Measurements from ENCODE around the gene LY86. TPM values are rescaled to one million over a fixed set of nuclear protein-coding genes. Genes with fewer than 3 reads are reported as not detected.

The LY86 gene
- not detected in 2 replicates for total RNA-seq

DNA sequence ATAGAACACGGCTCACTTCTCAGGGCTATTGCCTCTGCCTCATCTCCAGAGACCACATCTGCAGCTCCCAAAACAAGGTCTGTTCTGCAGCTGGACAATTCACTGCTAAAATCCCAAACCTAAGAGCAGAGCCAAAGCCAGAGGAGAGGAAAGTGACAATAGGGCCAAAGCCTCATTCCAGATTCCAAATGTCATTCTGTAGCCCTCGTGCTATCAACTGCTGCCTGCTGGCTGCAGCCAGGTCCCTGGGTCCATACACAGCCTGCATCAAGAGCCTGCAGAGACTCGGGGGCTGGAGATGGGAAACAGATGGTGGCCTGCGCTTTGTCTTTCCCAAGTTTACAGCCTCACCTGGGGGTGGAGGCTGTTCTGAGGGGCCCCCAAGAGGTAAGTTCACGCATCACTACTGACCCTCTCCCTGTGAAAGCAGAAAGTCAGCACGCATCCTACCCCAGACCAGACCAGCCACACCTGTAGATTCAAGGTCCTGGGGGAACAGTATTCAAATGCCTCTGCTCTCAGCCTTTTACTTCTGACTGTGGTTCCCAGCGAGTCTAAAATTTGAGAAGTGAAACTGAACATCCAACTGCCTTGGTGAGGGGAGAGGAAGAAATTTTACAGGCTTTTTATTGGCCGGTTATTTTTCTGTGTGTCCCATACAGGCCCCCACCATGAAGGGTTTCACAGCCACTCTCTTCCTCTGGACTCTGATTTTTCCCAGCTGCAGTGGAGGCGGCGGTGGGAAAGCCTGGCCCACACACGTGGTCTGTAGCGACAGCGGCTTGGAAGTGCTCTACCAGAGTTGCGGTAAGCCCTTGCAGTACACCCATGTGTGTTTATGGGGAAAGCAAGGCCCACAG, at the start of gene LY86:
Gene LY86, plus strand, starts transcription at position 657 of the 860 bp plus-strand sequence. Its CDS starts 15 bp downstream, at position 672.
- H3K4me3 ChIP-seq (ENCODE audit: low read depth, low read length) = no peak within 1 kb of the TSS
- DNase-seq (ENCODE audit: low read depth) = no peak
- TF ChIP-seq, protein P1, sequence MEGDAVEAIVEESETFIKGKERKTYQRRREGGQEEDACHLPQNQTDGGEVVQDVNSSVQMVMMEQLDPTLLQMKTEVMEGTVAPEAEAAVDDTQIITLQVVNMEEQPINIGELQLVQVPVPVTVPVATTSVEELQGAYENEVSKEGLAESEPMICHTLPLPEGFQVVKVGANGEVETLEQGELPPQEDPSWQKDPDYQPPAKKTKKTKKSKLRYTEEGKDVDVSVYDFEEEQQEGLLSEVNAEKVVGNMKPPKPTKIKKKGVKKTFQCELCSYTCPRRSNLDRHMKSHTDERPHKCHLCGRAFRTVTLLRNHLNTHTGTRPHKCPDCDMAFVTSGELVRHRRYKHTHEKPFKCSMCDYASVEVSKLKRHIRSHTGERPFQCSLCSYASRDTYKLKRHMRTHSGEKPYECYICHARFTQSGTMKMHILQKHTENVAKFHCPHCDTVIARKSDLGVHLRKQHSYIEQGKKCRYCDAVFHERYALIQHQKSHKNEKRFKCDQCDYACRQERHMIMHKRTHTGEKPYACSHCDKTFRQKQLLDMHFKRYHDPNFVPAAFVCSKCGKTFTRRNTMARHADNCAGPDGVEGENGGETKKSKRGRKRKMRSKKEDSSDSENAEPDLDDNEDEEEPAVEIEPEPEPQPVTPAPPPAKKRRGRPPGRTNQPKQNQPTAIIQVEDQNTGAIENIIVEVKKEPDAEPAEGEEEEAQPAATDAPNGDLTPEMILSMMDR (conservative IDR thresholded peaks at IDR 0.05; ENCODE audit: low read depth, low read length) = no peak

DNA sequence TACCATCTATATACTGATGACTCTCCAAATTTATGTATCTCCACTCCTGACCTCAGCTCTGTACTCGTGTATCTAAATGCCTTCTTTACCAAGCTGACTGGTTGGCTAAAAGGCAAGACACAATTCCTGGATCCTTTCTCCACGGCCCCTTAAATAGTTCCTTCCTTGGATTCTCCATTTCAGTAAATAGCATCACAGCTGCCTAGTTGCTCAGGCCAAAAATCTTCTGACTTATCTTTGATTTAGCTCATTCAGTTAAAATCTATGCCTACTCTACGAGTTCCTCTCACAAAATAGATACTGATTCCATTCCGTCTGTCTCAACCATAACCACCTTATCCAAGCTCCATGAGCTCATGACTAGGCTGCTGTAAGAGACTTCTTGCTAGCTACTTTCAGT, 49.5 kb upstream of the LY86 start:
- DNase-seq (ENCODE audit: low read depth) = no peak
- no peak overlapping the region for H3K4me3 ChIP-seq (ENCODE audit: low read depth, low read length)
- TF ChIP-seq, protein P1 (conservative IDR thresholded peaks at IDR 0.05; ENCODE audit: low read depth, low read length) = no peak

DNA sequence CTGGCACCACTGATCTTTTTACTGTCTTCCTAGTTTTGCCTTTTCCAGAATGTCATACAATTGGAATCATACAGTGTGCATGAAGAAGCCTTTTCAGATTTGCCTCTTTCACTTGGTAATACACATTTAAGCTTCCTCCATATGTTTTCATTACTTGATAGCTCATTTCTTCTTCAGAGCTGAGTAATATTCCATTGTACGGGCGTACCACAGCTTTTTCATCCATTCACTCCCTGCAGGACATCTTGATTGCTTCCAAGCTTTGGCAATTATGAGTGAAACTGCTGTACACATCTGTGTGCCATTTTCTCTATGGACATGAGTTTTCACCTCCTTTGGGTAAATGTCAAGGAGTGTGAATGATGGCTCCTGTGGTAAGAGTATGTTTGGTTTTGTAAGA, 46.2 kb upstream of the LY86 start:
- TF ChIP-seq, protein P1 (conservative IDR thresholded peaks at IDR 0.05; ENCODE audit: low read depth, low read length) = no peak
- no peak for DNase-seq (ENCODE audit: low read depth)
- no peak overlapping the region for H3K4me3 ChIP-seq (ENCODE audit: low read depth, low read length)

DNA sequence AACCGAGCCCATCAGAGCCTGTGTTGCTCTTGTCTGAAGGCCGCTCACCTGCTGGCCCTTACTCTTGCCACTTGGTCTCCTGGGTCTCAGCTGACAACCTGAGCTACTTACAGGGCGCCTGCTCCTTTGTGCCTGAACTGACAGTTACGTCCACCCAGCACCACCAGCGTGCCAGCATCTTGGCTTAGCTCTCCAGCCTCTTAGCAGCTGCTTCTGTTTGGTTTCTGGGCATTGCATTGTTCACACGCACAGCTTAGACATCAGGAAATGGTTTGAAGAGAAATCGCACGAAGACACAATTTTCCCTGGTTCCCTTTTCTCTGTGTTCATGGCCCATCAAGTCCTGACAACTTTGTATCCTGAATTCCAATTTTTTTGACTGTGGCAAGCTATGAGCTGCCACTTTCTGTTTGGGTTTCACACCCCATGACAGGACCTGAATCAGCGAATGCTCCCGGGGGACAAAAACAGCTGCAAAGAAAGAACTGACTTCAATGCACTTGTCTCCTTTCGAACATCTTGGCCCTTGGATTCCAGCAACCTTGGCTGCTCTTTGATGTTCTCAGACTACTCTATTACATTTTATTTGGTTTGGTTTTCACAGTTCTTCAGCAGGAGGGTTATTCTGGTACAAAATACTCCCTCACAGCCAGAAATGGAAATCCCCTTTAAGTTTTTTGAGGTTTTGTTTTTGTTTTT, 45.2 kb upstream of the LY86 start:
- TF ChIP-seq, protein P1 (conservative IDR thresholded peaks at IDR 0.05; ENCODE audit: low read depth, low read length) = no peak
- H3K4me3 ChIP-seq (ENCODE audit: low read depth, low read length) = no peak overlapping the region
- DNase-seq (ENCODE audit: low read depth) = no peak

DNA sequence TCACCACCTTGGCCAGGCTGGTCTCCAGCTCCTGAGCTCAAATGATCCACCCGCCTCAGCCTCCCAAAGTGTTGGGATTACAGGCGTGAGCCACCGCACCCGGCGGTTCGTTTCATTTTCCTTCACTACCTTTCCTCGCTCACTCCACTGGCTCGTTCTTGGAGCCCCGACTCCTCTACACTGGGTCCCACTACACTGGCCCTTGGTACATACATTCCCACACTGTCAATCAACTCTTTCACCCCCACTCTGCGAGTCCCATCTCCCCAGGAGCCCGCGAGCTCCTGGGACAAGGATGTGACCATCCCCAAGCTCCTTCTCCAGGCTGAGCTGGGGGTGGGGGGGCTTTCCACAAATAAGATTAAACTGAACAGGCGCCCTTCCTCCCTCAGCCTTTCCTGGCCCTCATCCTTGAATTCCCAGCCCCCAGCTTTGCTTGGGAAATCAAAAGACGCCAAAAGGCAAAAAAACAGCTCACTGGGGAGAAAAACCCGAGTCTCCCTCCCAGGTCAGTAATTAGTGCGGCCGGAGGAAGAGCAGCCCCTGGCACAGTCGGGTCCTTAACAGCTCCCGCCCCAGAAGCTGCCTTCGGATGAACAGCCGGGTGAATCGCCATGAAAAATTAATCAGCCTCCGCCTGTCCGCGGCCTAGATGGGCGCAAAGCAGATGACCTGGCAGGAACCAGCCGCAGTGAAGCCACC, 42.8 kb upstream of the LY86 start:
- TF ChIP-seq, protein P1 (conservative IDR thresholded peaks at IDR 0.05; ENCODE audit: low read depth, low read length) = no peak
- no peak for DNase-seq (ENCODE audit: low read depth)
- peak overlapping the region; percentile 51 for H3K4me3 ChIP-seq (ENCODE audit: low read depth, low read length)

DNA sequence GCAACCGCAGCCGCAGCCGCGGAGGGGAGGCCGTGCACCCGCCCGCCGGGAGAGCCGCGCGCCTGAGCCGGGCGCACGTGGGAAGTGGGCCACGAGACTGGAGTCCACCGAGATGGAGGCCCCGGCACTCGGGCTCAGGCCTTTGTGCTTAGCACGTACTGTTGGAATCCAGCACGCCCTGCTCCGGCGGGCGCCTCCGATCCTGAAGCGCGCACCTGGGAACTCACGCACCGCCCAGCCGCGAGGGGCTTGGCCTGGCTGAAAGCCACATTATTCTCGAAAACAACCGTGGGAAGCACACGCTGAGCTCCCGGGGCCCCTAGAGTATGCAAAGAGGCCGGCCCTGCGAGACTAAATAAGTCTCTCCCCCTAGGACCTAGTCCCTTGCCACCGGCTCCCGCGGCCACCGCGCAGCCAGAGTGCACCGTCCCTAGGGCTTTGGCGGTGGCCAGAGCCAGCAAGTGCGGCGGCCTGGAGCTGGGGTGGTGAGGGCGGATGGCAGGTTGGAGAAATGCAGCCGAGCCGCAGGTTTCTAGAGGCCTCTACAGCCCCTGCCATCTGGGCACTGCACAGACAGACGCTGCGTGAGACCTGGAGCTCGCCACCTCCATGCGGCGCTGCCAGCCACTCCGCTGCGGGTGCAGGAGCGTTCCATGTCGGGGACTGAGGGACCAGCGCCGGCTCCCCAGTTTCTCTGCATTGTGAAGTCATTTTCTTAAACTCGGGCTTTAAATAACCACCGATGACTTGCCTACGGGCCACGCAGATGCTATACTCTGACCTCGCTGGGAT, 42.0 kb upstream of the LY86 start:
- TF ChIP-seq, protein P1 (conservative IDR thresholded peaks at IDR 0.05; ENCODE audit: low read depth, low read length) = no peak
- no peak for DNase-seq (ENCODE audit: low read depth)
- H3K4me3 ChIP-seq (ENCODE audit: low read depth, low read length) = peak overlapping the region; percentile 51

All from epithelial cell of proximal tubule (primary cell).